ENCODE measurements around the gene LMNB1. TPM values are rescaled to one million over a fixed set of nuclear protein-coding genes. Genes with fewer than 3 reads are reported as not detected.

The LMNB1 gene
- total and polyA plus RNA-seq, 8 donors, result 0.72 to 7.5 (median 3.8) TPM

- 73 to 85% methylated on average over 6 of the region's 6 CpGs for WGBS, 2 donors
- H3K27ac ChIP-seq, result no peak overlapping the region
- H3K36me3 ChIP-seq, result no peaks in the 10 kb centered on the region
- H3K27me3 ChIP-seq, result no peaks in the 10 kb centered on the region
- TF ChIP-seq CTCF (IDR thresholded peaks at IDR 0.05), result no peak
- intact Hi-C loops (cut with DNase I), result no loop called here
- no peak for FAIRE-seq
- no peaks in the 10 kb centered on the region for H3K9me3 ChIP-seq
- no peaks in the 10 kb centered on the region for H3K4me1 ChIP-seq
- no peak overlapping the region for H3K4me3 ChIP-seq
- DNase-seq, result no peak
- no peak for ATAC-seq
Measured at GRCh38 chr5:126794157-126794828, 17.4 kb downstream of the LMNB1 start.

GRCh38 chr5:126799780-126800179 lies 22.8 kb downstream of the LMNB1 start:
- H3K27ac ChIP-seq, result no peak overlapping the region
- DNase-seq (no peak), FAIRE-seq (no peak), ATAC-seq (no peak)
- TF ChIP-seq CTCF (IDR thresholded peaks at IDR 0.05), result no peak
- no peaks in the 10 kb centered on the region for H3K36me3 ChIP-seq
- WGBS, 2 donors, result 88 to 100% methylated on average over 1 of the region's 1 CpG
- H3K4me3 ChIP-seq, result no peak overlapping the region
- intact Hi-C loops (cut with DNase I), result no loop called here
- no peaks in the 10 kb centered on the region for H3K4me1 ChIP-seq
- H3K9me3 ChIP-seq, result no peaks in the 10 kb centered on the region
- no peaks in the 10 kb centered on the region for H3K27me3 ChIP-seq

- Histone ChIP-seq H3K27ac (no peak overlapping the region), H3K9me3 (no peaks in the 10 kb centered on the region), H3K27me3 (no peaks in the 10 kb centered on the region), H3K36me3 (no peaks in the 10 kb centered on the region), H3K4me1 (no peaks in the 10 kb centered on the region), H3K4me3 (no peak overlapping the region)
- WGBS, 2 donors, result 80 to 84% methylated on average over 4 of the region's 4 CpGs
- no peak for ATAC-seq
- intact Hi-C loops (cut with DNase I), result no loop called here
- TF ChIP-seq CTCF (IDR thresholded peaks at IDR 0.05), result no peak
- DNase-seq, result no peak
- FAIRE-seq, result no peak
Measured at GRCh38 chr5:126801174-126801991, 24.4 kb downstream of the LMNB1 start.

- FAIRE-seq (no peak), ATAC-seq (peak in 1 of 4 donors; percentile 35), DNase-seq (no peak)
- H3K9me3 ChIP-seq, result no peaks in the 10 kb centered on the region
- H3K36me3 ChIP-seq, result no peaks in the 10 kb centered on the region
- H3K4me3 ChIP-seq, result no peak overlapping the region
- WGBS, 2 donors, result 17 to 24% methylated on average over 1 of the region's 1 CpG
- no peaks in the 10 kb centered on the region for H3K4me1 ChIP-seq
- no peaks in the 10 kb centered on the region for H3K27me3 ChIP-seq
- H3K27ac ChIP-seq, result no peak overlapping the region
- intact Hi-C loops (cut with DNase I), result no loop called here
- TF ChIP-seq CTCF (IDR thresholded peaks at IDR 0.05), result no peak
Measured at GRCh38 chr5:126801992-126802294, 25.0 kb downstream of the LMNB1 start.

- DNase-seq (no peak), ATAC-seq (no peak), FAIRE-seq (no peak)
- Histone ChIP-seq H3K27ac (no peak overlapping the region), H3K4me3 (no peak overlapping the region), H3K9me3 (no peaks in the 10 kb centered on the region), H3K4me1 (no peaks in the 10 kb centered on the region), H3K36me3 (no peaks in the 10 kb centered on the region), H3K27me3 (no peaks in the 10 kb centered on the region)
- 58 to 68% methylated on average over 2 of the region's 2 CpGs for WGBS, 2 donors
- intact Hi-C loops (cut with DNase I), result no loop called here
- TF ChIP-seq CTCF (IDR thresholded peaks at IDR 0.05), result no peak
Measured at GRCh38 chr5:126805063-126805462, 28.1 kb downstream of the LMNB1 start.
